Thoracic aorta (tissue), 2 donors: ENCODE data around the gene SUSD6. TPM values are rescaled to one million over a fixed set of nuclear protein-coding genes. Genes with fewer than 3 reads are reported as not detected.
A peak's percentile ranks its signal among the peaks of the same experiment; 100 is the strongest.

Experiments
- ATAC-seq: fragments of 150-250 bp; one replicate; pipeline ENCODE4 v1.8.0; 2017; ENCODE audit warnings: low read depth; ENCODE audit not compliant: insufficient number of reproducible peaks, low FRiP score
- DNase-seq: peaks from one replicate; pipeline ENCODE4 v3.0.0-alpha.2; 2020; ENCODE audit warnings: low spot score
- H3K27ac ChIP-seq, 2 donors: fragments of 200-600 bp; sonication (generic); 1 replicate in 1 of 2; 2 replicates in 1 of 2; pipeline ENCODE4 v1.5.1; 2016; ENCODE audit warnings: mild to moderate bottlenecking in 2 of 2, moderate library complexity in 2 of 2
- H3K27me3 ChIP-seq: fragments of 200-600 bp; sonication (generic); replicated peaks from 2 replicates; pipeline ENCODE4 v1.6.0; 2016; ENCODE audit warnings: mild to moderate bottlenecking; ENCODE audit not compliant: insufficient read depth
- H3K36me3 ChIP-seq: fragments of 200-600 bp; sonication (generic); one replicate; pipeline ENCODE4 v1.5.1; 2016
- H3K4me1 ChIP-seq, 2 donors: fragments of 200-600 bp; sonication (generic); 1 replicate in 1 of 2; 2 replicates in 1 of 2; pipeline versions ENCODE4 v1.5.1 to v1.6.0; 2016; ENCODE audit warnings: low read depth in 2 of 2, mild to moderate bottlenecking in 1 of 2; ENCODE audit not compliant: control insufficient read depth in 1 of 2
- H3K4me3 ChIP-seq: fragments of 200-600 bp; sonication (generic); 2 replicates; pipeline ENCODE4 v1.5.1; 2016; ENCODE audit warnings: mild to moderate bottlenecking
- H3K9me3 ChIP-seq: fragments of 200-600 bp; sonication (generic); 2 replicates; pipeline ENCODE4 v1.5.1; 2016
- CTCF ChIP-seq: fragments of 200-600 bp; sonication (generic); IDR thresholded peaks from one replicate; pipeline ENCODE4 v1.5.1; 2019; ENCODE audit warnings: antibody characterized with exemption
- total RNA-seq, 2 donors: library from RNA; depleted of rRNA; stranded (reverse); fragments of >200 nt; gene quantifications; one replicate each; pipeline versions ENCODE4 v1.1.0 to v1.2.3, GENCODE V29; 2016

Gene SUSD6
- total RNA-seq, 2 donors from 2014 or later, result 51.7 to 80.1 TPM

DNA sequence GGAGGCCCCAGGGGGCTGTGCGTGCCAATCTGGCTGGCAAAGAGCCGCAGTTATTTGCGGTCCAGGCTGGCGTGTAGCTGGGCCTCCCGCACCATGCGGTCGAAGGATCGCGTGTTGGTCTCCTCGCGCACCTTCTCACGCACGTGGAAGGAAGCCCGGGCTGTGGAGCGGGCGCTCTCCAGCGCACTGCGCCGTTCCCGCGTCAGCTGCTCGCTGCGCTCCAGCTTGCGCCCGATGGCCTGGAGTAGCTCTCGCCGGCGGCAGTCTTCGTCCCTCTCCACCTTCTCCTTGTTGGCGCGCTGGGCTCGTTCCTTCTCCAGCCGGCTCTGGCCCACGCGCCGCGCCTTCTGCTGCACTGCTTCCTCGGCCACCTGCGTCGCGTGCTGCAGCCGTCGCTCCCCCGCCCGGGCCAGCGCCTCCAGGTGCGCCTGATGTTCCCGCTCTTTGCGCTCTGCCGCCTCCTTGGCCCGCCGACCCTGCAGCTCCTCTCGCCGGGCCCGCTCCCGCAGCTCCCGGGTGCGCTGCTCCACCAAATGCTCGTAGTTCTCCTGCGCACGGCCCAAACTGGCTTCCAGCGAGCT lies 39.9 kb upstream of the SUSD6 start:
- Histone ChIP-seq H3K27ac (no peak overlapping the region), H3K36me3 (no peaks in the 10 kb centered on the region), H3K27me3 (no peaks in the 10 kb centered on the region), H3K4me3 (peak overlapping the region; percentile 64), H3K9me3 (no peaks in the 10 kb centered on the region), H3K4me1 (peaks cover 21 to 33% of the 10 kb centered on the region in 2 donors)
- no peak for TF ChIP-seq CTCF
- DNase-seq (no peak), ATAC-seq (no peak)

- Histone ChIP-seq H3K9me3 (no peaks in the 10 kb centered on the region), H3K36me3 (no peaks in the 10 kb centered on the region), H3K27me3 (no peaks in the 10 kb centered on the region), H3K4me1 (peaks cover 21 to 33% of the 10 kb centered on the region in 2 donors), H3K27ac (no peak overlapping the region), H3K4me3 (peak overlapping the region; percentile 64)
- no peak for TF ChIP-seq CTCF
- DNase-seq (no peak), ATAC-seq (no peak)
Observed at GRCh38 chr14:69572030-69572840, 39.2 kb upstream of the SUSD6 start.

DNA sequence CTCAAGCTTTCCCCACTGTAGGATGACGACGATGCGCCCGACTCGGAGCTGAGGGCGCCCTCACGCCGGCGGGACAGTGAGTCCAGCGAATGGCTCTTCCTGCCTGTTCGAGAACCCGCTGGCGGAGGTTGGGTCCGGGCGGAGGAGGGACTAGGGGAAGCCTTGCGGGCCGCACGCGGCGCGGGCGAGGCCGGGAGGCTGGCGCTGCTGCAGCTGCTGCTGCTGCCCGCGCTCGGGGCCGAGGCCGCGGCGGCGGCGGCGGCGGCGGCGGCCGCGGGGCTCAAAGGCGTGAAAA lies 38.6 kb upstream of the SUSD6 start:
- H3K27me3 ChIP-seq, result no peaks in the 10 kb centered on the region
- no peak for DNase-seq
- no peak for ATAC-seq
- H3K4me3 ChIP-seq, result peak overlapping the region; percentile 64
- peaks cover 21 to 33% of the 10 kb centered on the region in 2 donors for H3K4me1 ChIP-seq
- H3K36me3 ChIP-seq, result no peaks in the 10 kb centered on the region
- no peaks in the 10 kb centered on the region for H3K9me3 ChIP-seq
- no peak overlapping the region for H3K27ac ChIP-seq
- no peak for TF ChIP-seq CTCF

DNA sequence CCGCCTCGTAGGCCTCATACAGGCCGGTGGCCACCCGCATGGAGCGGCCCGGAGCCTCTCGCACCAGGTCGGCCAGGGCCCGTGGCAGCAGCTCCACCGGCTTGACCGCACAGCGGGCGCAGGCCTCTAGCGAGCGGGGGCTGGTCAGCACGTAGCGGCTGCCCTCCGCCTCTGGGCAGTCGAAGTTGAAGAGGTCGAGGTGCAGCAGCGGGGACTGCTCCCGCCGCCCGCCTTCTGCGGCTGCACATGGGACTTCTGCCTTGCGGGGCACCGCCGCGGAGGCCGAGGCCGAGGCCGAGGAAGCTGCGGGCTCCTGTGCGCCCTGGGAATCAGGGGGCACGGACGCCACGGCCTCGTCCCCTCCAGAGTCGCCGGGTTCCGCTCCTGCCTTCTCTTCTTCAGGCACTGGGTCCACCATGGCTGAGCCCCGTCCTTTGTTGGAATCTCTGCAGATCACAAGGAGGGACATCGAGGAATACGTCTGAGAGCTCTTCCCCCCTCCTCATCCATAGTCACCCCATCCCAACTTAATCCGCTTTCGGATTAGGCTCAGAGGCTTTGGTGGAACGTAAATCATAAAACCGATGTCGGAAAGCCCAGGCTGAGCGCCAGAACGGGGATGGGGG lies 38.1 kb upstream of the SUSD6 start:
- ATAC-seq, result no peak

More for the DNA sequence above, 38.1 kb upstream of the SUSD6 start:
- H3K27ac ChIP-seq, result no peak overlapping the region
- DNase-seq, result no peak
- H3K4me3 ChIP-seq, result peak overlapping the region; percentile 61
- no peaks in the 10 kb centered on the region for H3K36me3 ChIP-seq
- H3K4me1 ChIP-seq, result peaks cover 21 to 33% of the 10 kb centered on the region in 2 donors
- H3K27me3 ChIP-seq, result no peaks in the 10 kb centered on the region
- TF ChIP-seq CTCF, result no peak
- H3K9me3 ChIP-seq, result no peaks in the 10 kb centered on the region
